Mammary epithelial cell (primary cell): Measurements from ENCODE around the gene ECI2.

Experiments used
- CTCF ChIP-seq, 2 donors: IDR thresholded peaks in 1 of 2; conservative IDR thresholded peaks in 1 of 2; 2 replicates each; pipeline ENCODE4 v1.5.1; 2011 to 2012; ENCODE audit warnings: inconsistent platforms in 2 of 2, low read length in 2 of 2, mild to moderate bottlenecking in 2 of 2, control low read depth in 1 of 2, low read depth in 1 of 2; ENCODE audit not compliant: insufficient read depth in 1 of 2; ENCODE audit errors: extremely low read depth in 1 of 2
- EZH2 ChIP-seq: IDR thresholded peaks from 2 replicates; pipeline ENCODE4 v1.6.1; 2012; ENCODE audit warnings: low read length, inconsistent platforms, borderline replicate concordance

DNA sequence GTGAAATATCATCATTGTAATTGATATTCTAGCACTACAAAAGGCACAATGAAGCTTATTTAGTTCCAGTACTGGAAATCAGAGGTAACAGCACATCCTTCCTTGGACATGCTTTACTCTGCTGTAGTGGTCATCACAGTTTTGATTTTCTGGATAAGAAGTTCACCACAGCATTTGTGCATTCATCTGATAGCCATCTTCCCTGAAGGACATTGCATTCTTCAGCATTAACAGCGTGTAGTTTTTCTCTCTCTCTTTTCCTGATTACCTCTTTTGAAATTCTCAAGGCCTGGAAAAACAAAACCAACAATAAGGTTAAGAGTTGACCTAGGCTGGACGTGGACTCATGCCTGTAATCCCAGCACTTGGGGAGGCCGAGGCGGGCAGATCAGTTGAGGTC, 19.6 kb downstream of the ECI2 start:
- TF ChIP-seq CTCF (conservative IDR thresholded peaks at IDR 0.05 in 1 of 2, IDR thresholded peaks at IDR 0.05 in 1 of 2; ENCODE audit: extremely low read depth in 1 of 2, insufficient read depth in 1 of 2, low read depth in 1 of 2, low read length in 2 of 2) (no peak), EZH2 (no peak)
